Activated CD4-positive, CD25-positive, alpha-beta regulatory T cell (primary cell): ENCODE measurements around the gene RPS15.
"Not testable (repeated sequence)": the region's sequence is repeated elsewhere in the genome, so short reads cannot be mapped to it uniquely, and the experiment has no call there.

ENCODE experiments used
- DNase-seq, 4 experiments: peaks; one replicate each; lab custom pipeline; 2025; lab: John Stamatoyannopoulos, UW

Gene RPS15

DNA sequence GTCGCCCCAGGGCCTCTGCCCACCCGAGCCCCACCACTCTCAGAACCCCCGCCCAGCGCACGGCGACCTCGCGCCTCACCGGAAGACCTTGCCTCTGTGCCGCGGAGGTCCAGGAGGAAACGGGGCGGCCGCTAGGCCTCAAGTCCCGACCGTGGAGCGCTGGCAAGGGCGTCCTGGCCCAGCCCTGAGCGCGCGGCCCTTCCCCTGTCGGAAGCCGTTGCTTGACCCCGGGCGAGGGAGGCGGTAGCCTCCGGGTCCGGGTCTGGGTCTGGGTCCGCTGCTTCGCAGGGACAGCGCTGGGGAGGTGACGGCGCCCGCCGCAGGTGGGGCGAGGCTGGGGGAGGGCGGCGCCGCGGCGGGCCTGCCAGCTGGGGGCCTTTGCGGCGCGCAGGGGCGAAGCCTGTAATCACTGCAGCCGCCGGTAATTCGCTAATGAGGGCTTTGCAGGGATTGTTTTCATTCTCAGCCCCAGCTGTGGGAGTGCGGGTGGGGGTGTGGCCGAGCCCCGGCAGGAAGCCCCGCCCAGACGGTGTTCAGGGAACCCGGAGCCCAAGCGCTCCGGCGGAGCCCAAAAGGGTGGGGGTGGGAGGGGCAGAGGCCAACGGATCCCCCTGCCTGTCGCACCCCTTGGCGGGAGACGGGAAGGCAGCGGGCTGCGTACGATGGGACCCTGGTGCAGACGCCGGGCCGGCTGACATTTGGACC lies 32.3 kb downstream of the RPS15 start:
- peak; percentile 44 to 71 (median 58) for DNase-seq

DNA sequence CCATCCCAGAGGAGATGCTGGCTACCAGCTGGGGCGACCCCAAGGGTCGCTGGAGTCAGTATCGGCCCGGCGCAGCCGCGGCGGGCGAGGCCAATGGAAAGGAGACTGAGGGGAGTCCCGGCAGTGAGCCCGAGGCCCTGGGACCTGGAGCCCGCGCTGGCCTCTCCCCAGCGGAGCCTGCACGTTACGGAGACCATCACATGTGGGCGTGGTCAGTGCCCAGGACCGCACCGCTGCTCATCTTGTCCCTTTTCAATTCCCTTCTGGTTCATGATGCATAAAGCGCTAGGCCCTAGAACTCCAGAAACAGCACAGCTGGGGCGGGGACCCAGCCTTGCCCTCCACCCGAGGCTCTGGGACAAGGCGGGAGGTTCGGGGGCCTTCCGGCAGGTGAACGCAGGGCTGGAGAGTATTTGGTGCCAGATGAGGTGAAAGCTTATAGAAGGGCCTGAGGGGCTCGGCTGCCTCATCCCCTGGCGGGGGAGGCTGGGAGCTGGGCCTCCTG lies 32.9 kb downstream of the RPS15 start:
- DNase-seq = no peak

GRCh38 chr19:1471515-1472160 lies 33.4 kb downstream of the RPS15 start:
- DNase-seq = no peak

GRCh38 chr19:1472231-1473084 lies 34.3 kb downstream of the RPS15 start:
- no peak for DNase-seq

- DNase-seq = no peak
These were observed 35.1 kb downstream of the RPS15 start for GRCh38 chr19:1473085-1473851.

- DNase-seq = no peak
These were observed 36.0 kb downstream of the RPS15 start for GRCh38 chr19:1474011-1474764.

DNA sequence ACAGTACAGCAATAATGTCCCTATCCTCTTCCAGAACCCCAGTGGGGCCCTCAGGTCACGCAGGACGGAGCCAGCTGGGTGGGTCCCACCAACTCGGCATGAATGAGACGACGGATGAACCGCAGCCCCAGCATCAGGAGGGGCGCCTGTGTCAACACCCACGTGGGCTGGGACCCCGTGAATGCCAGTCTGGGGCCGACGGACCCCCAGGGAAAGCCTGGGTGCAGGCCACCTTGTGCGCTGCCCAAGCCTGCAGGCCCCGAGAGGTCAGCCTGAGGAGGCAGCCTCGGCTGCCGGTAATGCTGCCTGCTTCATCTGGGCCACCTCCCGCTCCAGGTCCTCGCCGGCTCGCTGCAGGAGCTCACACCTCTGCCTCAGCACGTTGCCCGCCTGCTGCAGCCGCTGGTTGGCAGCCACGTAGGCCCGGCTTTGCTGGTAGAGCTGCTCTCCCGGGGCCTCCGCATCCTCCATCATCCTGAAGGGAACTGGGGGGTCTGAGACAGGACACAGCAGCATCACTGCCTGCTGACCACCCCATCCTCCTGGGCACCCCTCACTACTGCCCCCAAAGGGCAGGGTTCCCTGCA lies 36.7 kb downstream of the RPS15 start:
- no peak for DNase-seq

GRCh38 chr19:1475751-1476437 lies 37.7 kb downstream of the RPS15 start:
- no peak for DNase-seq

DNA sequence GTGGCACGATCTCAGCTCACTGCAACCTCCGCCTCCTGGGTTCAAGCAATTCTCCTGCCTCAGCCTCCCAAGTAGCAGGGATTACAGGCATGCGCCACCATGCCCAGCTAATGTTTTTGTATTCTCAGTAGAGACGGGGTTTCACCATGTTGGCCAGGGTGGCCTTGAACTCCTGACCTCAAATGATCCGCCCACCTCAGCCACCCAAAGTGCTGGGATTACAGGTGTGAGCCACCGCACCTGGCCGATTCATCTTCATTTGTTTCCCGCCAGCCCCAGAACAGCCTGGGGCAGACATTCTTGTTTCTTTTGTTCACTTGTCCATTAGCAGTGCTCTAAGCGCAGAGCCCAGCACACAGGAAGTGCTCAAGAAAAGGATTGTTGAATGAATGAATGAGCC lies 38.9 kb downstream of the RPS15 start:
- not testable (repeated sequence) for DNase-seq

DNA sequence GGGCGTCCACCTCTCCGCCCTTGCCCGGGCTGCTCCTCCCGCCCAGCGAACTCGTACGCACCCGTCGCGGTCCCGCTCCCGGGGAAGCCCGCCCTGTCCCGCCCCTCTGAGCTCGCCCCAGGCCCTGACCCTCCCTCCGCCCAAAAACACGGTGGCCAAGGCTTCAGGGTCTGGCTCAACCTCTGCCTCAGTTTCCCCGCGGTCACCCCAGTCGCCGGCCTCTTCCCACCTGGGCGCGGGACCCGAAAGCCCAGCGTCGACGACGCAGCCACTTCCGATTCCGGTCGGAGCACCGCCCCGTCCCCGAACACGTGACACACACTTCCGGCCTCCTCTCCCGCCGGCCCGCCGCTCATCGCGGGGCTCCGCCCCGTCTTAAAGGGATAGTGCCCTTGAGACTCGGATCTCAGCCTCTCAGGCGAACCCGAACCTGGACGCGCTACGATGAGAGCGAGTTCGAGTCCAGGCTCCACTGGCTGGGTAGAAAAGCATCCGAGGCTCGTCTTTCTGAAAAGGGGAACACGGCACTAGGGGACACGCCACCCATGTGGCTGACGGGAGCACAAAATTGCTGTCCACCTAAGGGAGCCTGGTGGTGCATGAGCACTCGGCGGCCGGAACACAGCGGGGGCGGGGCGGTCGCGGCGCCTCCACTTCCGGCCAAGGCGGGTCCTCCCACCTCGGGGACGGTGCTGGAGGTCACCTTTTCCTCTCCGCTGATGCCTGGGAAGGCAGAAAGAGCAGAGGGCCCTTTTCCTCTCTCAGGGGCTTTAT lies 40.9 kb downstream of the RPS15 start, which contains the start of gene C19orf25:
TSS of gene C19orf25 (minus strand) at position 282 of the 774 bp plus-strand sequence. CDS start 312 bp downstream, outside the sequence.
- peak; percentile 84 to 85 (median 84) for DNase-seq

GRCh38 chr19:1481224-1481892 lies 43.2 kb downstream of the RPS15 start:
- no peak for DNase-seq

GRCh38 chr19:1481893-1482360 lies 43.7 kb downstream of the RPS15 start:
- no peak for DNase-seq

- no peak for DNase-seq
These were observed 44.4 kb downstream of the RPS15 start for GRCh38 chr19:1482361-1483130.

DNA sequence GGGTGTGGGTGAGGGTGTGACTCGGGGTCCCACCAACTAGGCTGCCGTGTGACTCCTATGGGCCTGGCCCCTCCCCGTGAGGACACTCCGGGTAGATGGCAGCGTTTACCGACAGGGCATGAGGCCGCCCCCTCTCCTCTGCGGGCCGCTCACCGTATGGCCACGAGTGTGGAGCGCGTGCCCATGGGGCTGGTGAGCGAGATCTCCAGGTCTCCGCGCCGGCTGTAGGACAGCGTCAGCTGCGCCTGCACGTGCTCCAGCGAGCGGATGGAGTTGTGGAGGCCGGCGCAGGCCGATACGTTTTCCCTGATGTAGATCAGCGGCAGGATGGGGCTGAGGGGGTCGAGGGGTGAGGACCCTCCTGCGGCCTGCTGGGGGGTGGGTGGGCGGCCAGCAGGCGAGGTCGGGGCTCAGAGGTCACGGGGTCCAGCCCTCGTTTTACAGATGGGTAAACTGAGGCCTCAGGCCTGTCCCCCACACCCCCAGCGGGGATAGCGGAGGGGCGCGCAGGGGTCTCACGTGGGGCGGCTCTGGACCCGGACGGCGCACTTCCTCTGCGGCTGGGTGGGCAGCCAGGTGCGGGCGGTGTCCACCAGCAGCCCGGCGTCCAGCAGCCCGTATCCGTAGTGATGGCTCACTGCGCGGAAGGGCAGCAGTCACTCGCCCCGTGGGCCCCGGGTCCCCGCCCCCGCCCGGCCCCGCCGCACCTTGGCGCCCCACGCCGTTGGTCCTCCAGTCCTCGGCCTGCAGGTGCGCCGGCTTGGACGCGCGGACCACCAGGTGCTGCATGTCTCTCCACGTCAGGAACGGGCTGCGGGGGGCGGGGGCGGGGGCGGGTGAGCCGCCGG lies 45.2 kb downstream of the RPS15 start:
- no peak for DNase-seq

DNA sequence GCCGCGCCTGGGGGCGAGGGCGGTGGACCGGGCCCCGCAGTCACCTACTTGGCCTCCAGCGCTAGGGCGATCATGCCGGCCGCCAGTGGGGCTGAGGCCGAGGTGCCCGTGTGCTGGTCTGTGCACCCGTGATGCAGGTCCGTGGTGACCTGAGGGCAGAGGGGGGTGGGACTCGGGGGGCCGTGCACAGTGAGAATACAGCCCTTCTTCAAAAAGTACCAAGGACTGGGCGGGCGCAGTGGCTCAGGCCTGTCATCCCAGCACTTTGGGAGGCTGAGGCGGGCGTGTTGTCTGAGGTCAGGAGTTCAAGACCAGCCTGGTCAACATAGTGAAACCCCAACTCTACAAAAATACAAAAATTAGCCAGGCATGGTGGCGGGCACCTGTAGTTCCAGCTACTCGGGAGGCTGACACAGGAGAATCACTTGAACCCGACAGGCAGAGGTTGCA lies 45.8 kb downstream of the RPS15 start:
- DNase-seq = no peak

- DNase-seq = no peak
These were observed 48.8 kb downstream of the RPS15 start for GRCh38 chr19:1486720-1487575.
